H1 (cell line): ENCODE data around the gene PLCB3. TPM values are rescaled to one million over a fixed set of nuclear protein-coding genes. Genes with fewer than 3 reads are reported as not detected.

Experiments used
- CTCF ChIA-PET: fragments of 300-600 bp; sonication (Branson Sonifier 250); formaldehyde crosslinking; loops from one replicate; lab custom pipeline; 2021; ENCODE audit not compliant: partially characterized antibody; lab: Charles Lee
- POLR2A ChIA-PET: fragments of 300-600 bp; sonication (Branson Sonifier 250); formaldehyde crosslinking; loops from one replicate; lab custom pipeline; 2021; ENCODE audit warnings: inconsistent platforms; ENCODE audit not compliant: partially characterized antibody; lab: Charles Lee
- DNase-seq, 2 experiments: peaks; one replicate each; pipeline versions ENCODE4 v3.0.0 to v3.0.0-alpha.2; 2010 to 2022; ENCODE audit warnings: low spot score in 2 of 2, low read depth in 1 of 2, mixed read lengths in 1 of 2
- FAIRE-seq: peaks from 2 replicates; lab custom pipeline; 2011; peaks lifted over from hg19 to GRCh38; lab: Jason Lieb, UNC
- H2AFZ ChIP-seq: 2 replicates; pipeline ENCODE4 v1.8.1; 2012; ENCODE audit warnings: low read length, inconsistent platforms
- H2AK5ac ChIP-seq: 2 replicates; pipeline ENCODE4 v1.6.1; 2013; ENCODE audit warnings: low read depth, low read length
- H2BK120ac ChIP-seq: replicated peaks from 2 replicates; pipeline ENCODE3; 2013; ENCODE audit warnings: low read depth, low read length, inconsistent platforms
- H2BK12ac ChIP-seq: 2 replicates; pipeline ENCODE4 v1.6.1; 2013; ENCODE audit warnings: low read depth, low read length
- H2BK15ac ChIP-seq: 2 replicates; pipeline ENCODE4 v1.6.1; 2013; ENCODE audit warnings: low read length
- H2BK20ac ChIP-seq: 2 replicates; pipeline ENCODE4 v1.6.1; 2013; ENCODE audit warnings: low read length
- H2BK5ac ChIP-seq: 2 replicates; pipeline ENCODE4 v1.6.1; 2013; ENCODE audit warnings: low read depth, low read length
- H3K14ac ChIP-seq: 2 replicates; pipeline ENCODE4 v1.6.1; 2013; ENCODE audit warnings: inconsistent platforms; ENCODE audit not compliant: insufficient read length
- H3K18ac ChIP-seq: 2 replicates; pipeline ENCODE4 v1.6.1; 2013; ENCODE audit warnings: low read length; ENCODE audit errors: extremely low read depth
- H3K23ac ChIP-seq: 2 replicates; pipeline ENCODE4 v1.6.1; 2013; ENCODE audit warnings: inconsistent platforms; ENCODE audit not compliant: insufficient read length
- H3K23me2 ChIP-seq: 2 replicates; pipeline ENCODE4 v1.6.1; 2013; ENCODE audit warnings: low read depth, low read length
- H3K27ac ChIP-seq: 2 replicates; pipeline ENCODE4 v1.6.1; 2011; ENCODE audit warnings: low read depth, low read length, inconsistent platforms
- H3K27me3 ChIP-seq, 4 experiments: replicated peaks in 1 of 4; 1 replicate in 1 of 4; 2 replicates in 3 of 4; pipeline versions ENCODE4 v1.6.1 to v1.8.1; 2011 to 2013; ENCODE audit warnings: low read length in 3 of 4, mild to moderate bottlenecking in 3 of 4, inconsistent platforms in 2 of 4, mixed read lengths in 2 of 4, moderate library complexity in 1 of 4; ENCODE audit not compliant: control insufficient read depth in 3 of 4, insufficient read depth in 3 of 4; ENCODE audit errors: extremely low read depth in 1 of 4
- H3K36me3 ChIP-seq, 4 experiments: 2 replicates each; pipeline versions ENCODE4 v1.6.1 to v1.8.1; 2011 to 2013; ENCODE audit warnings: mild to moderate bottlenecking in 4 of 4, low read length in 3 of 4, moderate library complexity in 2 of 4, control low read depth in 1 of 4, inconsistent platforms in 1 of 4; ENCODE audit not compliant: insufficient read depth in 4 of 4, control insufficient read depth in 2 of 4
- H3K4ac ChIP-seq: replicated peaks from 2 replicates; pipeline ENCODE3; 2013; ENCODE audit warnings: low read length, low read depth, mixed read lengths, inconsistent platforms; ENCODE audit not compliant: insufficient read length
- H3K4me1 ChIP-seq, 4 experiments: replicated peaks in 1 of 4; 1 replicate in 1 of 4; 2 replicates in 3 of 4; pipeline versions ENCODE4 v1.6.1 to v1.8.1; 2011 to 2013; ENCODE audit warnings: low read length in 3 of 4, inconsistent platforms in 2 of 4, mixed read lengths in 1 of 4; ENCODE audit not compliant: insufficient read depth in 4 of 4, control insufficient read depth in 3 of 4
- H3K4me2 ChIP-seq, 2 experiments: 2 replicates each; pipeline versions ENCODE4 v1.6.1 to v1.8.1; 2011 to 2013; ENCODE audit warnings: low read depth in 2 of 2, low read length in 2 of 2, control low read depth in 1 of 2, inconsistent platforms in 1 of 2, mild to moderate bottlenecking in 1 of 2; ENCODE audit not compliant: insufficient read depth in 1 of 2
- H3K4me3 ChIP-seq, 4 experiments: fragments of 200-600, 300-600 bp in 1 of 4; sonication (generic), shearing (Covaris generic), sonication (Bioruptor Twin) in 1 of 4; 2 replicates each; pipeline versions ENCODE4 v1.5.1 to v1.8.1; 2011 to 2016; ENCODE audit warnings: low read length in 4 of 4, low read depth in 3 of 4, control low read depth in 2 of 4, inconsistent platforms in 2 of 4, mild to moderate bottlenecking in 2 of 4, mixed read lengths in 1 of 4, moderate library complexity in 1 of 4; ENCODE audit not compliant: insufficient read depth in 2 of 4; ENCODE audit errors: extremely low read depth in 1 of 4
- H3K56ac ChIP-seq: replicated peaks from 2 replicates; pipeline ENCODE3; 2013; ENCODE audit warnings: low read depth, mild to moderate bottlenecking, mixed read lengths, low read length, inconsistent platforms; ENCODE audit not compliant: insufficient read length
- H3K79me1 ChIP-seq: 2 replicates; pipeline ENCODE4 v1.6.1; 2013; ENCODE audit warnings: low read depth, low read length, control low read depth
- H3K79me2 ChIP-seq, 2 experiments: 2 replicates each; pipeline versions ENCODE4 v1.6.1 to v1.8.1; 2012 to 2013; ENCODE audit warnings: low read length in 2 of 2, mild to moderate bottlenecking in 2 of 2, inconsistent platforms in 1 of 2; ENCODE audit not compliant: insufficient read depth in 2 of 2, control insufficient read depth in 1 of 2
- H3K9ac ChIP-seq, 4 experiments: replicated peaks in 1 of 4; 1 replicate in 1 of 4; 2 replicates in 3 of 4; pipeline versions ENCODE4 v1.6.1 to v1.8.1; 2011 to 2013; ENCODE audit warnings: low read depth in 3 of 4, low read length in 3 of 4, control low read depth in 2 of 4, mild to moderate bottlenecking in 2 of 4, moderate library complexity in 2 of 4, inconsistent platforms in 1 of 4; ENCODE audit errors: extremely low read depth in 1 of 4
- H3K9me3 ChIP-seq, 2 experiments: 2 replicates each; pipeline versions ENCODE4 v1.6.1 to v1.8.1; 2012 to 2013; ENCODE audit warnings: mild to moderate bottlenecking in 2 of 2, moderate library complexity in 2 of 2, control low read depth in 1 of 2, inconsistent platforms in 1 of 2, low read depth in 1 of 2, low read length in 1 of 2, mixed read lengths in 1 of 2; ENCODE audit not compliant: insufficient read depth in 2 of 2
- H4K20me1 ChIP-seq, 2 experiments: replicated peaks in 1 of 2; 2 replicates each; pipeline versions ENCODE3 to v1.8.1; 2011 to 2013; ENCODE audit warnings: inconsistent platforms in 2 of 2, low read length in 2 of 2, mild to moderate bottlenecking in 1 of 2; ENCODE audit not compliant: insufficient read depth in 2 of 2, control insufficient read depth in 1 of 2
- H4K5ac ChIP-seq: 2 replicates; pipeline ENCODE4 v1.6.1; 2013; ENCODE audit warnings: low read length, low read depth, mixed read lengths, inconsistent platforms; ENCODE audit not compliant: insufficient read length
- H4K8ac ChIP-seq: 2 replicates; pipeline ENCODE4 v1.8.0; 2013; ENCODE audit warnings: mild to moderate bottlenecking, moderate library complexity, low read length, inconsistent platforms; ENCODE audit not compliant: insufficient read depth; ENCODE audit errors: extremely low read depth
- H4K91ac ChIP-seq: replicated peaks from 2 replicates; pipeline ENCODE3; 2013; ENCODE audit warnings: low read length, mixed read lengths, inconsistent platforms; ENCODE audit not compliant: insufficient read length
- PHF8 ChIP-seq: fragments of 200-600 bp; sonication (generic); conservative IDR thresholded peaks from 2 replicates; pipeline ENCODE4 v1.7.1; 2012; ENCODE audit warnings: low read depth, mild to moderate bottlenecking, inconsistent platforms, low read length, moderate library complexity
- POLR2A ChIP-seq, 2 experiments: IDR thresholded peaks; 1 replicate in 1 of 2; 2 replicates in 1 of 2; pipeline ENCODE4 v1.6.1; 2011; ENCODE audit warnings: low read depth in 2 of 2, low read length in 2 of 2, mild to moderate bottlenecking in 2 of 2; ENCODE audit errors: control extremely low read depth in 1 of 2
- TAF7 ChIP-seq: optimal IDR thresholded peaks from 2 replicates; pipeline ENCODE3; 2011; ENCODE audit warnings: low read depth, mild to moderate bottlenecking, inconsistent platforms, low read length, moderate library complexity, borderline replicate concordance
- TBP ChIP-seq: IDR thresholded peaks from 2 replicates; pipeline ENCODE4 v1.6.1; 2011; ENCODE audit warnings: low read depth, low read length, improper control_type of control experiment
- YY1 ChIP-seq: IDR thresholded peaks from 2 replicates; pipeline ENCODE4 v1.6.1; 2011; ENCODE audit warnings: low read depth, mild to moderate bottlenecking, low read length
- WGBS, 2 experiments: shearing (Covaris generic) in 1 of 2; methylation state at CpG; one replicate each; pipeline versions ENCODE4 v1.1.6 to v1.1.7; 2013 to 2015; ENCODE audit warnings: low lambda C conversion rate in 2 of 2, mixed read lengths in 2 of 2, inconsistent platforms in 1 of 2, low coverage in 1 of 2, missing lambda C conversion rate in 1 of 2; ENCODE audit not compliant: insufficient replicate concordance in 2 of 2, insufficient coverage in 1 of 2, insufficient read length in 1 of 2; ENCODE audit errors: extremely low coverage in 1 of 2, missing lambda C conversion rate in 1 of 2; 5-methylcytosine and 5-hydroxymethylcytosine counted together
- polyA plus RNA-seq, 7 experiments: library from polyadenylated mRNA; depleted of rRNA in 3 of 7; stranded (reverse) in 5 of 7; unstranded in 2 of 7; fragments of >200 nt in 5 of 7; fragments of 200-250 nt in 2 of 7; gene quantifications; 1 replicate in 5 of 7; 2 replicates in 1 of 7; 4 replicates in 1 of 7; pipeline versions ENCODE4 v1.2.1 to v1.2.3, GENCODE V29; 2011 to 2013; ENCODE audit warnings: missing spikeins in 2 of 7, mixed read lengths in 2 of 7
- total RNA-seq: library from RNA; stranded (reverse); fragmentation: NEBNext Ultra II Directional; extraction: Animal tissue kit (Norgen Biotek cat#: 25700); gene quantifications from 2 replicates; pipeline ENCODE4 v1.2.1, GENCODE V29; 2021

The PLCB3 gene
- total and polyA plus RNA-seq, 2 of the 8 experiments (the other 6 are each of a cell fraction or from before 2014, with no cell fraction given): 47.2 to 104 TPM

DNA sequence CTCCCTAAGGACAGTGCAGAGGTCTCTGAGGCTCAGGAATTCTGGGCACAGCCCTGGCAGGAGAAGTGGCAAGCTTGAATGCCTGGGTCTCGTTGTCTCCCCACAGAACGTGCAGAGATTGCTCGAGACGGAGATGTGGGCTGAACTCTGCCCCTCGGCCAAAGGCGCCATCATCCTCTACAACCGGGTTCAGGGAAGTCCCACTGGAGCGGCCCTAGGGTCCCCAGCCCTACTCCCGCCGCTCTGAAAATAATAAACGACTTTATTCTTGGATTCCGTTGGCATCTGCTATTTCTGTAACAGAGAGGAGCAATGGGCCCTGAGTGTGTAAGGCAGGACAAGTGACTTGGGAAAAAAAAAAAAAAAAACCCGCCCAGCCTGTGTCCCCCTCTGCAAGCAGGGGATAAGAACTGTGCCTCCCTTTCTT lies 21.6 kb upstream of the PLCB3 start:
- no peak for TF ChIP-seq TBP
- TF ChIP-seq PHF8: no peak
- TF ChIP-seq YY1: no peak
- no peak for TF ChIP-seq POLR2A (IDR thresholded peaks at IDR 0.05; ENCODE audit: control extremely low read depth in 1 of 2, low read depth in 2 of 2, low read length in 2 of 2)
- TF ChIP-seq TAF7: peak; percentile 22
- CTCF ChIA-PET: interaction anchor here (1.0 to 8.6 kb wide), 2 partner anchors 23 to 39 kb away, joined by 5 to 51 read pairs; partner anchors contain the start of gene FERMT3

More for the DNA sequence above, 21.6 kb upstream of the PLCB3 start:
- no peaks in the 10 kb centered on the region; the same call in 1 of the 2 replicates for H3K79me1 ChIP-seq
- POLR2A ChIA-PET: interaction anchor here (0.9 to 11.9 kb wide), 3 partner anchors 17 to 38 kb away, joined by 3 to 190 read pairs (median 3); partner anchors contain the start of genes FERMT3, FKBP2, PLCB3 and PPP1R14B
- H3K9ac ChIP-seq: no peak overlapping the region; a peak in 1 of 7 replicates
- DNase-seq: no peak
- peak overlapping the region; percentile 73; the same call in 1 of the 2 replicates for H4K8ac ChIP-seq
- no peak overlapping the region for H3K56ac ChIP-seq
- no peak overlapping the region for H2BK15ac ChIP-seq
- H2AFZ ChIP-seq: no peak overlapping the region
- H3K27me3 ChIP-seq: peaks cover 0 to 9% (median 6%) of the 10 kb centered on the region in 4 experiments; a peak in 4 of 7 replicates
- H3K27ac ChIP-seq: no peak overlapping the region
- H3K14ac ChIP-seq: no peak overlapping the region
- no peaks in the 10 kb centered on the region for H3K9me3 ChIP-seq
- no peak overlapping the region for H2BK5ac ChIP-seq
- H4K5ac ChIP-seq: no peak overlapping the region
- H3K4me3 ChIP-seq: peak overlapping the region; percentile 70 to 80 (median 76); a peak in 7 of 8 replicates
- H3K18ac ChIP-seq: peak overlapping the region; percentile 71
- peak overlapping the region; percentile 87 to 97 for H3K4me2 ChIP-seq
- peaks cover 21% of the 10 kb centered on the region for H3K23me2 ChIP-seq
- H4K20me1 ChIP-seq: peaks cover 0 to 2% of the 10 kb centered on the region in 2 experiments
- H2BK20ac ChIP-seq: no peak overlapping the region
- H2BK120ac ChIP-seq: no peak overlapping the region
- no peak overlapping the region for H2BK12ac ChIP-seq
- WGBS, 2 experiments: 67% methylated on average over 12 of the region's 13 CpGs; no CpG with 5 or more reads in 1 of the 2 experiments
- H3K23ac ChIP-seq: no peak overlapping the region
- H3K4me1 ChIP-seq: peaks cover 0 to 37% (median 18%) of the 10 kb centered on the region in 4 experiments; a peak in 6 of 7 replicates
- FAIRE-seq: no peak
- H4K91ac ChIP-seq: no peak overlapping the region
- no peak overlapping the region for H3K4ac ChIP-seq
- H2AK5ac ChIP-seq: no peak overlapping the region
- no peaks in the 10 kb centered on the region for H3K79me2 ChIP-seq
- no peaks in the 10 kb centered on the region for H3K36me3 ChIP-seq
